Activated CD8-positive, alpha-beta memory T cell treated with anti-CD3 and anti-CD28 coated beads, Interleukin-2, amount 50 U/mL, for 48 hours (primary cell): ENCODE measurements around the gene KRT12.
"Not testable (repeated sequence)": the region's sequence is repeated elsewhere in the genome, so short reads cannot be mapped to it uniquely, and the experiment has no call there.

Source experiments
- DNase-seq: peaks from one replicate; pipeline ENCODE4 v3.0.0-alpha.2; 2020

The KRT12 gene

GRCh38 chr17:40841246-40841645, 25.8 kb downstream of the KRT12 start:
- DNase-seq = no peak

GRCh38 chr17:40839194-40839593, 27.8 kb downstream of the KRT12 start:
- DNase-seq = no peak

GRCh38 chr17:40836020-40836419, 31.0 kb downstream of the KRT12 start:
- DNase-seq = no peak

GRCh38 chr17:40833882-40834281, 33.1 kb downstream of the KRT12 start:
- DNase-seq = no peak

- no peak for DNase-seq
These were observed 34.2 kb downstream of the KRT12 start for GRCh38 chr17:40832840-40833239.

- DNase-seq = no peak
These were observed 36.8 kb downstream of the KRT12 start for GRCh38 chr17:40830085-40830776.

- DNase-seq = no peak
These were observed 38.5 kb downstream of the KRT12 start for GRCh38 chr17:40828454-40829044.

- no peak for DNase-seq
These were observed 39.1 kb downstream of the KRT12 start for GRCh38 chr17:40827746-40828453.

GRCh38 chr17:40825599-40825998, 41.4 kb downstream of the KRT12 start:
- DNase-seq = no peak

GRCh38 chr17:40824015-40824832, 42.8 kb downstream of the KRT12 start:
- no peak for DNase-seq

GRCh38 chr17:40822132-40822812, 44.8 kb downstream of the KRT12 start, which contains the start of gene KRT10:
TSS of gene KRT10 (minus strand) at chr17:40822614. CDS start at chr17:40822585, 29 bp downstream.
- no peak for DNase-seq

- DNase-seq = no peak
These were observed 45.5 kb downstream of the KRT12 start for GRCh38 chr17:40821536-40821935.

- DNase-seq = no peak
These were observed 46.7 kb downstream of the KRT12 start for GRCh38 chr17:40820228-40820838.

GRCh38 chr17:40819528-40820125, 47.4 kb downstream of the KRT12 start:
- no peak for DNase-seq

- DNase-seq = peak; percentile 94
These were observed 48.1 kb downstream of the KRT12 start for GRCh38 chr17:40818733-40819527.

GRCh38 chr17:40818343-40818732, 48.7 kb downstream of the KRT12 start:
- DNase-seq = no peak

GRCh38 chr17:40817103-40817682, 49.8 kb downstream of the KRT12 start:
- no peak for DNase-seq

GRCh38 chr17:40816569-40816968, 50.5 kb downstream of the KRT12 start:
- no peak for DNase-seq

- no peak for DNase-seq
These were observed 51.6 kb downstream of the KRT12 start for GRCh38 chr17:40815381-40815780.

- DNase-seq = not testable (repeated sequence)
These were observed 52.4 kb downstream of the KRT12 start for GRCh38 chr17:40814657-40815056.
